ENCODE measurements around the gene LHX6. TPM values are rescaled to one million over a fixed set of nuclear protein-coding genes. Genes with fewer than 3 reads are reported as not detected.
A peak's percentile ranks its signal among the peaks of the same experiment; 100 is the strongest.

LHX6 gene
- total RNA-seq, 4 donors from 2014 or later: 2.5 to 15.0 (median 6.5) TPM

GRCh38 chr9:122223435-122223834 lies 5.3 kb downstream of the LHX6 start:
- no peak for TF ChIP-seq EP300 (IDR thresholded peaks at IDR 0.05)
- no peak for TF ChIP-seq POLR2A (IDR thresholded peaks at IDR 0.05)
- TF ChIP-seq CTCF (IDR thresholded peaks at IDR 0.05): no peak

DNA sequence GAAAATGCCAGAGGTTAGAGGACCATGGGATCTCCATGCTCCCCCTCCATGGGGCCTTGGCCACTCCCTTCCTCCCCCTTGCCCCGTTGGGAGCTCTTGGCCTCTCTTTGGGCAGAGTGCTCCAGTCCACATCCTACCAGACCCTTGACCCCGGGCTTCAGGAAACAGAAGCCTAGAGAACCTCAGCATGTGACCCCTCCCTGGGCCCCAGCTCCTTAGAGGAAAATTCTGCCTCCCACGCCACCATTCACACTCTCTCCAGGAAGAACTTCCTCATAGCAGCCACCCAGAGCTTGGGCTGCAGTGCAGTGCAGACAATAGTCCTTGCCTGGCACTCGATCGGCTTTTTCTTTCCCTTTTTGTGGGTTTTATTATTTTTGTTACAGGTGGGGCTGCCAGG lies 6.0 kb downstream of the LHX6 start:
- peaks cover 0 to 100% of the 10 kb centered on the region in 2 donors for H3K27me3 ChIP-seq
- H3K27ac ChIP-seq: no peak overlapping the region
- no peak for DNase-seq (ENCODE audit: low spot score in 2 of 2)
- no peaks in the 10 kb centered on the region for H3K36me3 ChIP-seq
- no peaks in the 10 kb centered on the region for H3K9me3 ChIP-seq
- no peak overlapping the region for H3K4me3 ChIP-seq
- peaks cover 0 to 64% (median 18%) of the 10 kb centered on the region in 4 donors for H3K4me1 ChIP-seq
- 38 to 44% methylated on average over 5 of the region's 5 CpGs for WGBS, 2 donors
- no peak for TF ChIP-seq EP300 (IDR thresholded peaks at IDR 0.05)
- no peak for TF ChIP-seq POLR2A (IDR thresholded peaks at IDR 0.05)
- no peak for TF ChIP-seq CTCF (IDR thresholded peaks at IDR 0.05)

More at GRCh38 chr9:122223435-122223834, 5.3 kb downstream of the LHX6 start:
- WGBS, 2 donors: 62 to 73% methylated on average over 5 of the region's 5 CpGs
- peaks cover 0 to 100% of the 10 kb centered on the region in 2 donors for H3K27me3 ChIP-seq
- no peaks in the 10 kb centered on the region for H3K9me3 ChIP-seq
- peaks cover 0 to 68% (median 24%) of the 10 kb centered on the region in 4 donors for H3K4me1 ChIP-seq
- H3K4me3 ChIP-seq: no peak overlapping the region
- no peak for DNase-seq (ENCODE audit: low spot score in 2 of 2)
- H3K27ac ChIP-seq: no peak overlapping the region
- H3K36me3 ChIP-seq: no peaks in the 10 kb centered on the region

- TF ChIP-seq POLR2A (IDR thresholded peaks at IDR 0.05) (no peak), EP300 (IDR thresholded peaks at IDR 0.05) (no peak), CTCF (IDR thresholded peaks at IDR 0.05) (no peak)
- Histone ChIP-seq H3K27ac (no peak overlapping the region), H3K4me3 (no peak overlapping the region), H3K27me3 (peaks cover 0 to 100% of the 10 kb centered on the region in 2 donors), H3K36me3 (no peaks in the 10 kb centered on the region), H3K4me1 (peaks cover 0 to 49% (median 15%) of the 10 kb centered on the region in 4 donors), H3K9me3 (no peaks in the 10 kb centered on the region)
- 21 to 33% methylated on average over 17 to 24 of the region's 27 CpGs for WGBS, 2 donors
- no peak for DNase-seq (ENCODE audit: low spot score in 2 of 2)
These were observed 7.5 kb downstream of the LHX6 start for GRCh38 chr9:122221183-122221811.

GRCh38 chr9:122220673-122221182 lies 8.0 kb downstream of the LHX6 start:
- Histone ChIP-seq H3K27ac (no peak overlapping the region), H3K4me3 (no peak overlapping the region), H3K4me1 (peaks cover 0 to 43% (median 13%) of the 10 kb centered on the region in 4 donors), H3K36me3 (no peaks in the 10 kb centered on the region), H3K9me3 (no peaks in the 10 kb centered on the region), H3K27me3 (peaks cover 0 to 100% of the 10 kb centered on the region in 2 donors)
- no peak for DNase-seq (ENCODE audit: low spot score in 2 of 2)
- WGBS, 2 donors: 39 to 49% methylated on average over 18 of the region's 18 CpGs
- TF ChIP-seq EP300 (IDR thresholded peaks at IDR 0.05) (no peak), CTCF (IDR thresholded peaks at IDR 0.05) (no peak)

- H3K4me3 ChIP-seq: peak overlapping the region in 1 of 4 donors; percentile 11
- H3K36me3 ChIP-seq: no peaks in the 10 kb centered on the region
- peaks cover 0 to 100% of the 10 kb centered on the region in 2 donors for H3K27me3 ChIP-seq
- 20 to 23% methylated on average over 55 to 56 of the region's 57 CpGs for WGBS, 2 donors
- DNase-seq (ENCODE audit: low spot score in 2 of 2): no peak
- TF ChIP-seq CTCF (IDR thresholded peaks at IDR 0.05) (no peak), EP300 (IDR thresholded peaks at IDR 0.05) (peak in 1 of 2 donors; percentile 46)
- H3K27ac ChIP-seq: no peak overlapping the region
- peaks cover 0 to 42% (median 13%) of the 10 kb centered on the region in 4 donors for H3K4me1 ChIP-seq
- H3K9me3 ChIP-seq: no peaks in the 10 kb centered on the region
These were observed 8.7 kb downstream of the LHX6 start for GRCh38 chr9:122219856-122220672.

All from tibial nerve (tissue), 4 donors.